Liver (tissue), 9 donors: ENCODE results near the gene FARP1. TPM values are rescaled to one million over a fixed set of nuclear protein-coding genes. Genes with fewer than 3 reads are reported as not detected.

Experiments used
- DNase-seq: peaks from one replicate; pipeline ENCODE4 v3.0.0-alpha.2; 2017; ENCODE audit warnings: low spot score
- H3K27ac ChIP-seq, 2 donors: one replicate each; pipeline ENCODE4 v1.7.0; 2013; ENCODE audit warnings: inconsistent platforms in 2 of 2, low read length in 2 of 2, control low read depth in 1 of 2, low read depth in 1 of 2, mild to moderate bottlenecking in 1 of 2
- H3K27me3 ChIP-seq, 4 donors: one replicate each; pipeline versions ENCODE4 v1.6.1 to v1.7.0; 2013; ENCODE audit warnings: low read length in 3 of 4, inconsistent platforms in 1 of 4, mild to moderate bottlenecking in 1 of 4, moderate library complexity in 1 of 4; ENCODE audit not compliant: control insufficient read depth in 4 of 4, insufficient read depth in 4 of 4
- H3K36me3 ChIP-seq, 4 donors: one replicate each; pipeline versions ENCODE4 v1.6.1 to v1.7.0; 2013; ENCODE audit warnings: low read length in 3 of 4, mild to moderate bottlenecking in 3 of 4, low read depth in 1 of 4, moderate library complexity in 1 of 4; ENCODE audit not compliant: control insufficient read depth in 4 of 4, insufficient read depth in 3 of 4
- H3K4me1 ChIP-seq, 4 donors: one replicate each; pipeline versions ENCODE4 v1.6.1 to v1.7.0; 2013; ENCODE audit warnings: low read length in 3 of 4, mild to moderate bottlenecking in 3 of 4, moderate library complexity in 1 of 4; ENCODE audit not compliant: control insufficient read depth in 4 of 4, insufficient read depth in 4 of 4
- H3K4me3 ChIP-seq, 3 donors: one replicate each; pipeline versions ENCODE4 v1.6.1 to v1.7.0; 2013; ENCODE audit warnings: low read length in 3 of 3, control low read depth in 1 of 3, low read depth in 1 of 3, mild to moderate bottlenecking in 1 of 3
- H3K9ac ChIP-seq, 2 donors: one replicate each; pipeline ENCODE4 v1.7.0; 2013; ENCODE audit warnings: low read length in 2 of 2, mild to moderate bottlenecking in 2 of 2, moderate library complexity in 2 of 2, control low read depth in 1 of 2, low read depth in 1 of 2
- H3K9me3 ChIP-seq, 4 donors: one replicate each; pipeline versions ENCODE4 v1.6.1 to v1.7.0; 2013; ENCODE audit warnings: low read length in 3 of 4; ENCODE audit not compliant: control insufficient read depth in 4 of 4
- EGR1 ChIP-seq, 2 donors: IDR thresholded peaks; 2 replicates each; pipeline ENCODE4 v1.6.1; 2016 to 2018; ENCODE audit warnings: antibody characterized with exemption in 2 of 2, low read depth in 2 of 2
- FOXA1 ChIP-seq: IDR thresholded peaks from 2 replicates; pipeline ENCODE4 v1.6.1; 2016; ENCODE audit warnings: antibody characterized with exemption
- FOXA2 ChIP-seq: IDR thresholded peaks from 2 replicates; pipeline ENCODE4 v1.6.1; 2016; ENCODE audit warnings: antibody characterized with exemption
- GABPA ChIP-seq, 2 donors: IDR thresholded peaks in 1 of 2; conservative IDR thresholded peaks in 1 of 2; 2 replicates each; pipeline ENCODE4 v1.6.1; 2016; ENCODE audit warnings: antibody characterized with exemption in 2 of 2, mild to moderate bottlenecking in 1 of 2, moderate library complexity in 1 of 2
- JUND ChIP-seq, 2 donors: IDR thresholded peaks; 2 replicates each; pipeline ENCODE4 v1.6.1; 2016; ENCODE audit warnings: antibody characterized with exemption in 2 of 2
- NR2F2 ChIP-seq: IDR thresholded peaks from 2 replicates; pipeline ENCODE4 v1.6.1; 2016; ENCODE audit warnings: antibody characterized with exemption
- RXRA ChIP-seq, 2 donors: IDR thresholded peaks; 2 replicates each; pipeline ENCODE4 v1.6.1; 2017 to 2018; ENCODE audit warnings: antibody characterized with exemption in 2 of 2, mild to moderate bottlenecking in 1 of 2
- SP1 ChIP-seq: IDR thresholded peaks from 2 replicates; pipeline ENCODE4 v1.6.1; 2018; ENCODE audit warnings: antibody characterized with exemption, mild to moderate bottlenecking
- TAF1 ChIP-seq: conservative IDR thresholded peaks from 2 replicates; pipeline ENCODE4 v1.6.1; 2016; ENCODE audit warnings: antibody characterized with exemption, mild to moderate bottlenecking
- YY1 ChIP-seq: IDR thresholded peaks from 2 replicates; pipeline ENCODE4 v1.6.1; 2016; ENCODE audit warnings: antibody characterized with exemption, mild to moderate bottlenecking
- WGBS: extraction: QIAGEN DNeasy Blood & Tissue Kit; methylation state at CpG from one replicate; pipeline ENCODE4 v1.1.7; 2013; 5-methylcytosine and 5-hydroxymethylcytosine counted together
- polyA plus RNA-seq, 2 donors: library from polyadenylated mRNA; stranded (reverse) in 1 of 2; unstranded in 1 of 2; fragments of 200-250 nt in 1 of 2; fragments of >200 nt in 1 of 2; fragmentation: Nextera tagmentation in 1 of 2; extraction: Ambion mirVana in 1 of 2; gene quantifications; one replicate each; pipeline versions ENCODE4 v1.2.1 to v1.2.3, GENCODE V29; 2013 to 2015
- total RNA-seq, 2 donors: library from RNA; depleted of rRNA; stranded (reverse); fragments of >200 nt; gene quantifications; one replicate each; pipeline ENCODE4 v1.2.3, GENCODE V29; 2014
- TF ChIP-seq, protein P1 (sequence below): fragments of 150-350 bp; IDR thresholded peaks from 2 replicates; pipeline ENCODE4 v1.5.1; 2017; ENCODE audit warnings: improper control_type of control experiment, low read depth, low read length; ENCODE audit not compliant: missing input control
- TF ChIP-seq, protein P2 (sequence below): IDR thresholded peaks from 2 replicates; pipeline ENCODE4 v1.6.1; 2016; ENCODE audit warnings: antibody characterized with exemption, mild to moderate bottlenecking
- TF ChIP-seq, protein P3 (sequence below): IDR thresholded peaks from 2 replicates; pipeline ENCODE4 v1.6.1; 2016; ENCODE audit warnings: antibody characterized with exemption
- TF ChIP-seq, protein P4 (sequence below): IDR thresholded peaks from 2 replicates; pipeline ENCODE4 v1.6.1; 2016; ENCODE audit warnings: antibody characterized with exemption
- donor health status: healthy.
- donor health status: healthy.
- donor health status: healthy.
- donor health status: healthy.
- donor health status: healthy.

FARP1 gene
- total and polyA plus RNA-seq, 4 donors = 28.4 to 62.6 (median 39.8) TPM

DNA sequence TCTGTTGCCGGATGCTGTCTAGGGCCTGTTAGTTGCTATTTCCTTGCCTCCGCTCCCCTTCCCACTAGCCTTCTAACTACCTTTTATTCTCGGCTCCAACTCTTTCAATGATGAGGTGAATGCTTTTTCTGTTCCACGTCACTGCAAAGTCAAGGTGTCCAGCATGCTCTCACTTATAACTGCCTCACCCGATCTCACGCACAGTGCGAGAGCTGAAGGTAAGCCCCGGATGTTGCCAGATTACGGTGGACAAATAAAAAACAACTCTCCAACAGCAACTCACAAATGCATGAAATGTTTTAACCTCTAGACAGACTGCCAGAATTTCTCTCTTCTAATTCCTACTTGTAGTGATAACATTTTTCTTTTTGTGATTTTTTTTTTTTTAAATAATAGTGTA lies 264.1 kb downstream of the FARP1 start:
- Histone ChIP-seq H3K4me3 (no peak overlapping the region), H3K27me3 (no peaks in the 10 kb centered on the region), H3K36me3 (peaks cover 0 to 23% (median 13%) of the 10 kb centered on the region in 4 donors), H3K4me1 (peaks cover 0 to 12% (median 6%) of the 10 kb centered on the region in 4 donors), H3K9me3 (no peaks in the 10 kb centered on the region), H3K27ac (no peak overlapping the region), H3K9ac (no peak overlapping the region)
- WGBS = 96% methylated on average over 9 of the region's 9 CpGs
- TF ChIP-seq JUND (IDR thresholded peaks at IDR 0.05) = no peak
- no peak for TF ChIP-seq YY1
- no peak for TF ChIP-seq SP1
- no peak for TF ChIP-seq FOXA2
- no peak for DNase-seq

DNA sequence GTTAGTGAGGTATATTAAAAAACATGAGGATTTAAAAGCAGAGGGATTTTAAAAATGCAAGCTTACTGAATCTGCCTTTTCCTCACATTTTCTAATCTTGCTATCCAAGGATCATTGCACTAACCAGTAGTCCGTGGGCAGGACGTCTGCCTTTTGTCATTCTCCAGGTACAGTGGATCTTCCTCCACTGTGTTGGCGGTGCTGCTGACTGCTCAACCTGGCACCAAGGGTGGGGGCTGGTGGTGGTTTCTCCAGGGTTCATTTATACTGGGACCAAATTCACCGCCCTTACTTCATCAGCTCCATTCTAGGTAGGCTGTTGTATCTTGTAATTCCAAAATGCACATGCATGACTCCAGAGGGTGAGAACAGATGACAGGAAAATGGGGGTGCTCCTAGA lies 264.7 kb downstream of the FARP1 start:
- Histone ChIP-seq H3K4me1 (peaks cover 0 to 12% (median 6%) of the 10 kb centered on the region in 4 donors), H3K9me3 (no peaks in the 10 kb centered on the region), H3K27me3 (no peaks in the 10 kb centered on the region), H3K4me3 (no peak overlapping the region), H3K9ac (no peak overlapping the region), H3K27ac (no peak overlapping the region), H3K36me3 (peaks cover 0 to 28% (median 15%) of the 10 kb centered on the region in 4 donors)
- no peak for DNase-seq
- TF ChIP-seq, protein P1, sequence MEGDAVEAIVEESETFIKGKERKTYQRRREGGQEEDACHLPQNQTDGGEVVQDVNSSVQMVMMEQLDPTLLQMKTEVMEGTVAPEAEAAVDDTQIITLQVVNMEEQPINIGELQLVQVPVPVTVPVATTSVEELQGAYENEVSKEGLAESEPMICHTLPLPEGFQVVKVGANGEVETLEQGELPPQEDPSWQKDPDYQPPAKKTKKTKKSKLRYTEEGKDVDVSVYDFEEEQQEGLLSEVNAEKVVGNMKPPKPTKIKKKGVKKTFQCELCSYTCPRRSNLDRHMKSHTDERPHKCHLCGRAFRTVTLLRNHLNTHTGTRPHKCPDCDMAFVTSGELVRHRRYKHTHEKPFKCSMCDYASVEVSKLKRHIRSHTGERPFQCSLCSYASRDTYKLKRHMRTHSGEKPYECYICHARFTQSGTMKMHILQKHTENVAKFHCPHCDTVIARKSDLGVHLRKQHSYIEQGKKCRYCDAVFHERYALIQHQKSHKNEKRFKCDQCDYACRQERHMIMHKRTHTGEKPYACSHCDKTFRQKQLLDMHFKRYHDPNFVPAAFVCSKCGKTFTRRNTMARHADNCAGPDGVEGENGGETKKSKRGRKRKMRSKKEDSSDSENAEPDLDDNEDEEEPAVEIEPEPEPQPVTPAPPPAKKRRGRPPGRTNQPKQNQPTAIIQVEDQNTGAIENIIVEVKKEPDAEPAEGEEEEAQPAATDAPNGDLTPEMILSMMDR = no peak
- TF ChIP-seq SP1 (no peak), NR2F2 (no peak), RXRA (IDR thresholded peaks at IDR 0.05) (no peak), TAF1 (no peak), FOXA1 (no peak), JUND (IDR thresholded peaks at IDR 0.05) (no peak), YY1 (no peak), GABPA (IDR thresholded peaks at IDR 0.05 in 1 of 2, conservative IDR thresholded peaks at IDR 0.05 in 1 of 2) (no peak), EGR1 (IDR thresholded peaks at IDR 0.05; ENCODE audit: low read depth in 2 of 2) (no peak)
- TF ChIP-seq, protein P2, sequence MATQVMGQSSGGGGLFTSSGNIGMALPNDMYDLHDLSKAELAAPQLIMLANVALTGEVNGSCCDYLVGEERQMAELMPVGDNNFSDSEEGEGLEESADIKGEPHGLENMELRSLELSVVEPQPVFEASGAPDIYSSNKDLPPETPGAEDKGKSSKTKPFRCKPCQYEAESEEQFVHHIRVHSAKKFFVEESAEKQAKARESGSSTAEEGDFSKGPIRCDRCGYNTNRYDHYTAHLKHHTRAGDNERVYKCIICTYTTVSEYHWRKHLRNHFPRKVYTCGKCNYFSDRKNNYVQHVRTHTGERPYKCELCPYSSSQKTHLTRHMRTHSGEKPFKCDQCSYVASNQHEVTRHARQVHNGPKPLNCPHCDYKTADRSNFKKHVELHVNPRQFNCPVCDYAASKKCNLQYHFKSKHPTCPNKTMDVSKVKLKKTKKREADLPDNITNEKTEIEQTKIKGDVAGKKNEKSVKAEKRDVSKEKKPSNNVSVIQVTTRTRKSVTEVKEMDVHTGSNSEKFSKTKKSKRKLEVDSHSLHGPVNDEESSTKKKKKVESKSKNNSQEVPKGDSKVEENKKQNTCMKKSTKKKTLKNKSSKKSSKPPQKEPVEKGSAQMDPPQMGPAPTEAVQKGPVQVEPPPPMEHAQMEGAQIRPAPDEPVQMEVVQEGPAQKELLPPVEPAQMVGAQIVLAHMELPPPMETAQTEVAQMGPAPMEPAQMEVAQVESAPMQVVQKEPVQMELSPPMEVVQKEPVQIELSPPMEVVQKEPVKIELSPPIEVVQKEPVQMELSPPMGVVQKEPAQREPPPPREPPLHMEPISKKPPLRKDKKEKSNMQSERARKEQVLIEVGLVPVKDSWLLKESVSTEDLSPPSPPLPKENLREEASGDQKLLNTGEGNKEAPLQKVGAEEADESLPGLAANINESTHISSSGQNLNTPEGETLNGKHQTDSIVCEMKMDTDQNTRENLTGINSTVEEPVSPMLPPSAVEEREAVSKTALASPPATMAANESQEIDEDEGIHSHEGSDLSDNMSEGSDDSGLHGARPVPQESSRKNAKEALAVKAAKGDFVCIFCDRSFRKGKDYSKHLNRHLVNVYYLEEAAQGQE = no peak
- TF ChIP-seq, protein P3, sequence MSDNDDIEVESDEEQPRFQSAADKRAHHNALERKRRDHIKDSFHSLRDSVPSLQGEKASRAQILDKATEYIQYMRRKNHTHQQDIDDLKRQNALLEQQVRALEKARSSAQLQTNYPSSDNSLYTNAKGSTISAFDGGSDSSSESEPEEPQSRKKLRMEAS = no peak
- TF ChIP-seq, protein P4, sequence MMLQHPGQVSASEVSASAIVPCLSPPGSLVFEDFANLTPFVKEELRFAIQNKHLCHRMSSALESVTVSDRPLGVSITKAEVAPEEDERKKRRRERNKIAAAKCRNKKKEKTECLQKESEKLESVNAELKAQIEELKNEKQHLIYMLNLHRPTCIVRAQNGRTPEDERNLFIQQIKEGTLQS = no peak
- WGBS = 95% methylated on average over 4 of the region's 4 CpGs
